ENCODE results near the gene PTPRN. TPM values are rescaled to one million over a fixed set of nuclear protein-coding genes. Genes with fewer than 3 reads are reported as not detected.

Gene PTPRN
- total RNA-seq, 1 donor from 2014 or later = 0.60 TPM

- Histone ChIP-seq H4K20me1 (ENCODE audit: low read depth) (peaks cover 5% of the 10 kb centered on the region), H3K27me3 (peaks cover 62% of the 10 kb centered on the region), H3K36me3 (no peaks in the 10 kb centered on the region), H3K4me1 (peaks cover 21% of the 10 kb centered on the region), H3K4me3 (no peak overlapping the region), H3K4me2 (no peak overlapping the region), H2AFZ (replicated peaks) (no peak overlapping the region), H3K9me3 (ENCODE audit: low read depth) (no peaks in the 10 kb centered on the region), H3K79me2 (ENCODE audit: low read depth) (no peaks in the 10 kb centered on the region), H3K9ac (no peak overlapping the region), H3F3A (ENCODE audit: low read depth) (peaks cover 6% of the 10 kb centered on the region), H3K27ac (no peak overlapping the region)
- TF ChIP-seq EZH2 (IDR thresholded peaks at IDR 0.05) = no peak
- no peak for TF ChIP-seq CTCF (IDR thresholded peaks at IDR 0.05)
- TF ChIP-seq EZH2phosphoT487 (IDR thresholded peaks at IDR 0.05) = no peak
- Mint-ChIP-seq H3K9me3 (no peaks in the 10 kb centered on the region), H3K4me1 (peaks cover 22% of the 10 kb centered on the region), H3K27me3 (ENCODE audit: insufficient read depth, low read depth) (peaks cover 19% of the 10 kb centered on the region), H3K36me3 (no peaks in the 10 kb centered on the region), H3K27ac (no peak overlapping the region), H3K4me3 (no peak overlapping the region)
- no peak for DNase-seq (ENCODE audit: low spot score)
Observed at GRCh38 chr2:219302412-219302968, 6.7 kb downstream of the PTPRN start.

GRCh38 chr2:219300022-219300421, 9.2 kb downstream of the PTPRN start:
- Mint-ChIP-seq H3K9me3 (no peaks in the 10 kb centered on the region), H3K4me1 (peaks cover 25% of the 10 kb centered on the region), H3K27ac (no peak overlapping the region), H3K4me3 (no peak overlapping the region), H3K27me3 (ENCODE audit: insufficient read depth, low read depth) (peaks cover 15% of the 10 kb centered on the region), H3K36me3 (no peaks in the 10 kb centered on the region)
- no peak overlapping the region for H3K9ac ChIP-seq
- H3K36me3 ChIP-seq = no peaks in the 10 kb centered on the region
- peak overlapping the region; percentile 54 for H2AFZ ChIP-seq (replicated peaks)
- DNase-seq (ENCODE audit: low spot score) = peak; percentile 40
- no peaks in the 10 kb centered on the region for H3K9me3 ChIP-seq (ENCODE audit: low read depth)
- no peaks in the 10 kb centered on the region for H3K79me2 ChIP-seq (ENCODE audit: low read depth)
- no peak for TF ChIP-seq CTCF (IDR thresholded peaks at IDR 0.05)
- TF ChIP-seq EZH2 (IDR thresholded peaks at IDR 0.05) = no peak
- TF ChIP-seq EZH2phosphoT487 (IDR thresholded peaks at IDR 0.05) = no peak
- peaks cover 6% of the 10 kb centered on the region for H3F3A ChIP-seq (ENCODE audit: low read depth)
- peak overlapping the region; percentile 21 for H3K4me3 ChIP-seq
- H3K4me1 ChIP-seq = peaks cover 21% of the 10 kb centered on the region
- H3K27me3 ChIP-seq = peaks cover 60% of the 10 kb centered on the region
- peak overlapping the region; percentile 68 for H3K4me2 ChIP-seq
- no peak overlapping the region for H3K27ac ChIP-seq
- no peaks in the 10 kb centered on the region for H4K20me1 ChIP-seq (ENCODE audit: low read depth)

GRCh38 chr2:219299372-219299760, 9.8 kb downstream of the PTPRN start:
- peaks cover 21% of the 10 kb centered on the region for H3K4me1 ChIP-seq
- H3K9me3 ChIP-seq (ENCODE audit: low read depth) = no peaks in the 10 kb centered on the region
- TF ChIP-seq CTCF (IDR thresholded peaks at IDR 0.05) (no peak), EZH2phosphoT487 (IDR thresholded peaks at IDR 0.05) (no peak), EZH2 (IDR thresholded peaks at IDR 0.05) (no peak)
- Mint-ChIP-seq H3K36me3 (no peaks in the 10 kb centered on the region), H3K27me3 (ENCODE audit: insufficient read depth, low read depth) (peaks cover 11% of the 10 kb centered on the region), H3K4me1 (peaks cover 26% of the 10 kb centered on the region), H3K4me3 (peak overlapping the region; percentile 64), H3K9me3 (no peaks in the 10 kb centered on the region), H3K27ac (no peak overlapping the region)
- no peaks in the 10 kb centered on the region for H3K79me2 ChIP-seq (ENCODE audit: low read depth)
- peaks cover 6% of the 10 kb centered on the region for H3F3A ChIP-seq (ENCODE audit: low read depth)
- H3K9ac ChIP-seq = no peak overlapping the region
- DNase-seq (ENCODE audit: low spot score) = no peak
- H3K27me3 ChIP-seq = peaks cover 55% of the 10 kb centered on the region
- peak overlapping the region; percentile 50 for H3K4me2 ChIP-seq
- no peak overlapping the region for H3K4me3 ChIP-seq
- no peak overlapping the region for H2AFZ ChIP-seq (replicated peaks)
- H3K36me3 ChIP-seq = no peaks in the 10 kb centered on the region
- no peaks in the 10 kb centered on the region for H4K20me1 ChIP-seq (ENCODE audit: low read depth)
- no peak overlapping the region for H3K27ac ChIP-seq

Measured in neural progenitor cell (in vitro differentiated cells).